OCI-M2 (cell line): ENCODE data around the gene C5.
"Not testable (repeated sequence)": the region's sequence is repeated elsewhere in the genome, so short reads cannot be mapped to it uniquely, and the experiment has no call there.

Experiments
- DNase-seq: peaks from one replicate; lab custom pipeline; 2025; ENCODE audit not compliant: unreplicated experiment; lab: John Stamatoyannopoulos, UW

Gene C5

GRCh38 chr9:121050128-121050988 is at the start of gene C5:
C5 (minus strand) TSS chr9:121050275; CDS start chr9:121050246, 29 bp downstream.
- no peak for DNase-seq

GRCh38 chr9:121098567-121099198 is 48.6 kb upstream of the C5 start:
- no peak for DNase-seq

GRCh38 chr9:121095057-121095456 is 45.0 kb upstream of the C5 start:
- no peak for DNase-seq

- not testable (repeated sequence) for DNase-seq
Measured at GRCh38 chr9:121090743-121091142, 40.7 kb upstream of the C5 start.

GRCh38 chr9:121088576-121088975 is 38.5 kb upstream of the C5 start:
- DNase-seq, result no peak

- DNase-seq, result no peak
Measured at GRCh38 chr9:121085661-121086060, 35.6 kb upstream of the C5 start.

GRCh38 chr9:121082075-121082474 is 32.0 kb upstream of the C5 start:
- DNase-seq, result no peak

GRCh38 chr9:121075251-121076036 is 25.4 kb upstream of the C5 start:
- DNase-seq, result no peak

GRCh38 chr9:121074370-121075250 is 24.5 kb upstream of the C5 start, which contains the start of gene CNTRL:
CNTRL (plus strand) TSS chr9:121074955; CDS start chr9:121088327, 13,372 bp downstream.
- DNase-seq, result peak; percentile 83

- no peak for DNase-seq
Measured at GRCh38 chr9:121073038-121073437, 23.0 kb upstream of the C5 start.

- no peak for DNase-seq
Measured at GRCh38 chr9:121071756-121072421, 21.8 kb upstream of the C5 start.

GRCh38 chr9:121071370-121071755 is 21.3 kb upstream of the C5 start:
- no peak for DNase-seq

- no peak for DNase-seq
Measured at GRCh38 chr9:121069396-121069795, 19.3 kb upstream of the C5 start.

GRCh38 chr9:121067640-121068039 is 17.6 kb upstream of the C5 start:
- no peak for DNase-seq

GRCh38 chr9:121066850-121067249 is 16.8 kb upstream of the C5 start:
- DNase-seq, result no peak

GRCh38 chr9:121059998-121060636 is 10.0 kb upstream of the C5 start:
- DNase-seq, result no peak

GRCh38 chr9:121059513-121059912 is 9.4 kb upstream of the C5 start:
- no peak for DNase-seq

- no peak for DNase-seq
Measured at GRCh38 chr9:121057821-121058220, 7.7 kb upstream of the C5 start.

- DNase-seq, result no peak
Measured at GRCh38 chr9:121055642-121056143, 5.6 kb upstream of the C5 start.
